MM.1S (cell line): ENCODE results near the gene CDC42EP2.

ENCODE experiments used
- EZH2 ChIP-seq: fragments of 300-600 bp; sonication (generic); optimal IDR thresholded peaks from 2 replicates; pipeline ENCODE3; 2017; ENCODE audit warnings: low read depth, mild to moderate bottlenecking, antibody characterized with exemption, low read length, mixed read lengths
- EZH2phosphoT487 ChIP-seq: fragments of 300-600 bp; sonication (generic); IDR thresholded peaks from 2 replicates; pipeline ENCODE4 v1.6.1; 2018; ENCODE audit warnings: antibody characterized with exemption, low read length
- TF ChIP-seq, protein P1 (sequence below): fragments of 300-600 bp; sonication (generic); IDR thresholded peaks from 2 replicates; pipeline ENCODE4 v1.5.1; 2016; ENCODE audit warnings: antibody characterized with exemption, low read length, mixed read lengths

- TF ChIP-seq, protein P1, sequence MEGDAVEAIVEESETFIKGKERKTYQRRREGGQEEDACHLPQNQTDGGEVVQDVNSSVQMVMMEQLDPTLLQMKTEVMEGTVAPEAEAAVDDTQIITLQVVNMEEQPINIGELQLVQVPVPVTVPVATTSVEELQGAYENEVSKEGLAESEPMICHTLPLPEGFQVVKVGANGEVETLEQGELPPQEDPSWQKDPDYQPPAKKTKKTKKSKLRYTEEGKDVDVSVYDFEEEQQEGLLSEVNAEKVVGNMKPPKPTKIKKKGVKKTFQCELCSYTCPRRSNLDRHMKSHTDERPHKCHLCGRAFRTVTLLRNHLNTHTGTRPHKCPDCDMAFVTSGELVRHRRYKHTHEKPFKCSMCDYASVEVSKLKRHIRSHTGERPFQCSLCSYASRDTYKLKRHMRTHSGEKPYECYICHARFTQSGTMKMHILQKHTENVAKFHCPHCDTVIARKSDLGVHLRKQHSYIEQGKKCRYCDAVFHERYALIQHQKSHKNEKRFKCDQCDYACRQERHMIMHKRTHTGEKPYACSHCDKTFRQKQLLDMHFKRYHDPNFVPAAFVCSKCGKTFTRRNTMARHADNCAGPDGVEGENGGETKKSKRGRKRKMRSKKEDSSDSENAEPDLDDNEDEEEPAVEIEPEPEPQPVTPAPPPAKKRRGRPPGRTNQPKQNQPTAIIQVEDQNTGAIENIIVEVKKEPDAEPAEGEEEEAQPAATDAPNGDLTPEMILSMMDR: no peak
- TF ChIP-seq EZH2phosphoT487 (no peak), EZH2 (no peak)
These were observed 4.5 kb upstream of the CDC42EP2 start for GRCh38 chr11:65310215-65310614.
